Measurements from ENCODE around the gene CACNA1C. TPM values are rescaled to one million over a fixed set of nuclear protein-coding genes. Genes with fewer than 3 reads are reported as not detected.

The CACNA1C gene
- total RNA-seq, 2 experiments from 2014 or later, result 0.69 to 1.4 TPM

DNA sequence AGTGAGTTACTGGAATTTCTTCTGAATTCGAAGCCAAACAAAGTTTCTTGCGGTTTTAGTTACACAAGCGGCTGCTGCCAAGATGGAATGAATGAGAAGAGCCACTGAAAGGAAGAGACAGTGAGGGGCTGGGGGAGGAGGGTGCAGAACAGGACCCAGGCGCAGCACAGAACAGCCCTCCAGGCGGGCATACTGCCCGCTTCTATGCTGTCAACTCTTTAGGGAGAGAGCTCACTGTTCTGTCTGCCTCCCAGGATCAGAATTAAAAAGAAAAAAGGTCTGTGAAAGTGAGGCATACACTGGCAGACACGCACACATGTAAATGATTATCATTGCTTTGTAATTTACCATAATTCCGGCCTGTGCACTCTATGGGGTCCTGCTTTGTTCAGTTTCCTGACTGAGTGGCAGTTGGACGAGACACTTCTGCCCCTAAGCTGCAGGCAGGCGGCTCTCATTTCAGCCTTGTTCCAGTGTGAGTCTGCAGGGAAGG is 231.6 kb downstream of the CACNA1C start:
- no peaks in the 10 kb centered on the region for H3K9me2 ChIP-seq (ENCODE audit: insufficient read depth, low read length)
- H3K36me3 ChIP-seq (ENCODE audit: insufficient read depth, low read length), result no peaks in the 10 kb centered on the region; the same call in 1 of the 2 replicates
- H3K4me1 ChIP-seq (ENCODE audit: insufficient read depth, low read length, poor library complexity, severe bottlenecking), result peaks cover 27% of the 10 kb centered on the region
- H3K4me2 ChIP-seq (ENCODE audit: low read length), result peak overlapping the region; percentile 47
- no peaks in the 10 kb centered on the region for H4K20me1 ChIP-seq (ENCODE audit: insufficient read depth, low read length)
- no peaks in the 10 kb centered on the region for H3K79me2 ChIP-seq (ENCODE audit: insufficient read depth, low read depth, low read length)
- no peak for DNase-seq (ENCODE audit: low spot score)
- BruUV-seq (replicated peaks), result no TSS peak
- H3K4me3 ChIP-seq (ENCODE audit: low read depth, low read length, poor library complexity, severe bottlenecking), result no peak overlapping the region
- TF ChIP-seq, protein P1, sequence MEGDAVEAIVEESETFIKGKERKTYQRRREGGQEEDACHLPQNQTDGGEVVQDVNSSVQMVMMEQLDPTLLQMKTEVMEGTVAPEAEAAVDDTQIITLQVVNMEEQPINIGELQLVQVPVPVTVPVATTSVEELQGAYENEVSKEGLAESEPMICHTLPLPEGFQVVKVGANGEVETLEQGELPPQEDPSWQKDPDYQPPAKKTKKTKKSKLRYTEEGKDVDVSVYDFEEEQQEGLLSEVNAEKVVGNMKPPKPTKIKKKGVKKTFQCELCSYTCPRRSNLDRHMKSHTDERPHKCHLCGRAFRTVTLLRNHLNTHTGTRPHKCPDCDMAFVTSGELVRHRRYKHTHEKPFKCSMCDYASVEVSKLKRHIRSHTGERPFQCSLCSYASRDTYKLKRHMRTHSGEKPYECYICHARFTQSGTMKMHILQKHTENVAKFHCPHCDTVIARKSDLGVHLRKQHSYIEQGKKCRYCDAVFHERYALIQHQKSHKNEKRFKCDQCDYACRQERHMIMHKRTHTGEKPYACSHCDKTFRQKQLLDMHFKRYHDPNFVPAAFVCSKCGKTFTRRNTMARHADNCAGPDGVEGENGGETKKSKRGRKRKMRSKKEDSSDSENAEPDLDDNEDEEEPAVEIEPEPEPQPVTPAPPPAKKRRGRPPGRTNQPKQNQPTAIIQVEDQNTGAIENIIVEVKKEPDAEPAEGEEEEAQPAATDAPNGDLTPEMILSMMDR (conservative IDR thresholded peaks at IDR 0.05; ENCODE audit: low read length), result no peak
- TF ChIP-seq EZH2phosphoT487 (IDR thresholded peaks at IDR 0.05; ENCODE audit: borderline replicate concordance, low read depth, low read length), result no peak
- H2AFZ ChIP-seq (ENCODE audit: low read length), result peak overlapping the region; percentile 84
- H3K27ac ChIP-seq (ENCODE audit: low read depth, low read length, poor library complexity, severe bottlenecking), result peak overlapping the region; percentile 5
- intact Hi-C loops (cut with micrococcal nuclease; ENCODE audit: unreplicated experiment), result loop anchor here (1.0 to 10.0 kb wide), 4 partner anchors 35 to 490 kb away; no protein-coding TSS in a partner anchor
- CTCF ChIA-PET (ENCODE audit: unreplicated experiment), result interaction anchor here (1.0 to 1.9 kb wide), 8 partner anchors 12 to 236 kb away, joined by 3 to 6 read pairs (median 3); no protein-coding TSS in a partner anchor
- no peaks in the 10 kb centered on the region; the same call in 1 of the 2 replicates for H3K9me3 ChIP-seq (ENCODE audit: low read length)
- POLR2A ChIA-PET, result interaction anchor here (0.7 to 1.4 kb wide), 9 partner anchors 13 to 224 kb away, joined by 3 to 6 read pairs (median 3); no protein-coding TSS in a partner anchor

DNA sequence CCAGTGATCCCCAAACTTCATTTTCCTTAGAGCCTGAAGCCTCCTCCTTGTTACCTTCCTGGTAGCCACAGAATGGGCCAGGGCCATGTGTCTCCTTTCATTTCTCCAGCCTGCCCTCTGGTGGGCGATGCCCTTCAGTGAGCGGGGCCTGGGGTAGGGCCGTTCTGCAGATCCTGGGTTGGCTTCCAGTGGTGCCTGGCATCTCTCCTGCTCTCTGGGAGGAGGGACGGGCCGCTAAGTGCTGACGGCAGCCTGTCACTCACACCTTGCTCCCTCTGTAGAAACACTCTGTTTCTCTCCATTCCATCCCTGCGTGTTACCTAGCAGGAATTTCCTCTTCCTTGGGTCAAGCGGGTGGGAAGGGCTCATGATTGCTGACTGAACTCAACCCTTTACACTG is 232.1 kb downstream of the CACNA1C start:
- BruUV-seq (replicated peaks), result no TSS peak
- TF ChIP-seq EZH2phosphoT487 (IDR thresholded peaks at IDR 0.05; ENCODE audit: borderline replicate concordance, low read depth, low read length), result no peak
- TF ChIP-seq, protein P1 (conservative IDR thresholded peaks at IDR 0.05; ENCODE audit: low read length), result peak; percentile 92
- Histone ChIP-seq H4K20me1 (ENCODE audit: insufficient read depth, low read length) (no peaks in the 10 kb centered on the region), H3K9me2 (ENCODE audit: insufficient read depth, low read length) (no peaks in the 10 kb centered on the region), H3K4me3 (ENCODE audit: low read depth, low read length, poor library complexity, severe bottlenecking) (no peak overlapping the region), H2AFZ (ENCODE audit: low read length) (peak overlapping the region; percentile 84), H3K79me2 (ENCODE audit: insufficient read depth, low read depth, low read length) (no peaks in the 10 kb centered on the region), H3K36me3 (ENCODE audit: insufficient read depth, low read length) (no peaks in the 10 kb centered on the region; the same call in 1 of the 2 replicates), H3K9me3 (ENCODE audit: low read length) (no peaks in the 10 kb centered on the region; the same call in 1 of the 2 replicates), H3K27ac (ENCODE audit: low read depth, low read length, poor library complexity, severe bottlenecking) (peak overlapping the region; percentile 5), H3K4me2 (ENCODE audit: low read length) (peak overlapping the region; percentile 47), H3K4me1 (ENCODE audit: insufficient read depth, low read length, poor library complexity, severe bottlenecking) (peaks cover 27% of the 10 kb centered on the region)
- intact Hi-C loops (cut with micrococcal nuclease; ENCODE audit: unreplicated experiment), result loop anchor here (1.0 to 10.0 kb wide), 4 partner anchors 36 to 490 kb away; no protein-coding TSS in a partner anchor
- POLR2A ChIA-PET, result interaction anchor here (0.7 to 0.9 kb wide), 2 partner anchors 33 to 224 kb away, joined by 3 to 4 read pairs; no protein-coding TSS in a partner anchor
- CTCF ChIA-PET (ENCODE audit: unreplicated experiment), result interaction anchor here (1.0 to 1.9 kb wide), 5 partner anchors 12 to 237 kb away, joined by 3 to 6 read pairs (median 4); no protein-coding TSS in a partner anchor
- DNase-seq (ENCODE audit: low spot score), result peak; percentile 87

DNA sequence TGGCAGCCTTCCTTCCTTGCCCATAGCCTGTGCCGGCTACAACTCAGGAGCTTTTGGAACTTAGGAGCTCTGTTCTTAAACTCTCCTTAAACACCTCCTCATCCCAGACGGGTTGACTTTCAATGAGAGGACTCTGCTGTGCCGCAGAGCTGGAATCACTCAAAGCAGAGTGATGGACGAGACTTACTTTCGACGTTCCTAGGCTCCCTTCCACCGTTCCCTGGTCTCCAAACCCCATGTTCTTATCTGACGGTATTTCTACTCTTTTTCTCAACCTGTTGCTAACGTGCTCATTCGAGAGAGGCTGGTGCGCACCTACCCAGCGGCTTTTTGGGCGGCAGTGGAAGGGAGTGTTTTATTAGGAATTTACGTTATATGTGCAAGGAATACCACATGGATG is 232.7 kb downstream of the CACNA1C start:
- POLR2A ChIA-PET, result no interaction called here
- no peak overlapping the region for H2AFZ ChIP-seq (ENCODE audit: low read length)
- peaks cover 27% of the 10 kb centered on the region for H3K4me1 ChIP-seq (ENCODE audit: insufficient read depth, low read length, poor library complexity, severe bottlenecking)
- no peak overlapping the region for H3K27ac ChIP-seq (ENCODE audit: low read depth, low read length, poor library complexity, severe bottlenecking)
- no peaks in the 10 kb centered on the region for H3K9me2 ChIP-seq (ENCODE audit: insufficient read depth, low read length)
- CTCF ChIA-PET (ENCODE audit: unreplicated experiment), result interaction anchor here (1.4 to 1.9 kb wide), 2 partner anchors 98 to 237 kb away, joined by 3 to 6 read pairs; no protein-coding TSS in a partner anchor
- H4K20me1 ChIP-seq (ENCODE audit: insufficient read depth, low read length), result no peaks in the 10 kb centered on the region
- intact Hi-C loops (cut with micrococcal nuclease; ENCODE audit: unreplicated experiment), result loop anchor here (2.0 to 10.0 kb wide), 2 partner anchors 99 to 491 kb away; no protein-coding TSS in a partner anchor
- H3K4me2 ChIP-seq (ENCODE audit: low read length), result no peak overlapping the region
- no peaks in the 10 kb centered on the region for H3K79me2 ChIP-seq (ENCODE audit: insufficient read depth, low read depth, low read length)
- TF ChIP-seq, protein P1 (conservative IDR thresholded peaks at IDR 0.05; ENCODE audit: low read length), result no peak
- H3K36me3 ChIP-seq (ENCODE audit: insufficient read depth, low read length), result no peaks in the 10 kb centered on the region; the same call in 1 of the 2 replicates
- no peak overlapping the region for H3K4me3 ChIP-seq (ENCODE audit: low read depth, low read length, poor library complexity, severe bottlenecking)
- H3K9me3 ChIP-seq (ENCODE audit: low read length), result no peaks in the 10 kb centered on the region; the same call in 1 of the 2 replicates
- no peak for DNase-seq (ENCODE audit: low spot score)
- no TSS peak for BruUV-seq (replicated peaks)
